NOMO-1 treated with dmso at 0.1 percent for 144 hours (cell line): ENCODE results near the gene TERT.
"Not testable (repeated sequence)": the region's sequence is repeated elsewhere in the genome, so short reads cannot be mapped to it uniquely, and the experiment has no call there.

Experiments used
- DNase-seq: peaks from one replicate; lab custom pipeline; 2025; ENCODE audit not compliant: unreplicated experiment; lab: John Stamatoyannopoulos, UW

TERT gene

DNA sequence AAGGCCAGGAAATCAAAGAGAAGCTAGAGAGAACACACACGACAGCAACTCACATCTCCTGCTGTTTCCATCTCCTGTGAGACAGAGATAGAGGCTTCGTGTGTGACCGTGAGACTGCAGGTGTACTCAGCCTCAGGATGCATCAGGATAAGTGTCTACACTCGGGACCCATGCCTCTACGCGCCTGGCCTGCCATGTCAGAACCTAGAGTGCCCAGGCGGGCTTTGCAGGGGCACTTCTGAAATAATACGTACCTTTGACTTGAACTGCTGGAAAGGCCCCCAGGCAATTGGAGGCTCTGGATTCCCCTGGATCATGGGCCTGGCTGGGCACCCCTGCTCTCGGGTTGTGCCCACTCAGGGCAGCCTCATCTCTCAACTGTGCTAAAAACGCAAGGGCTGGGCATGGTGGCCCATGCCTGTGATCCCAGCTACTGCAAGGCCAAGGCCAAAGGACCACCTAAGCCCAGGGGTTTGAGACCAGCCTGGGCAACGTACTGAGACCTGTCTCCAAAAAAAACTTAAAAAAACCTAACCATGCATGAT, 37.1 kb upstream of the TERT start:
- no peak for DNase-seq

DNA sequence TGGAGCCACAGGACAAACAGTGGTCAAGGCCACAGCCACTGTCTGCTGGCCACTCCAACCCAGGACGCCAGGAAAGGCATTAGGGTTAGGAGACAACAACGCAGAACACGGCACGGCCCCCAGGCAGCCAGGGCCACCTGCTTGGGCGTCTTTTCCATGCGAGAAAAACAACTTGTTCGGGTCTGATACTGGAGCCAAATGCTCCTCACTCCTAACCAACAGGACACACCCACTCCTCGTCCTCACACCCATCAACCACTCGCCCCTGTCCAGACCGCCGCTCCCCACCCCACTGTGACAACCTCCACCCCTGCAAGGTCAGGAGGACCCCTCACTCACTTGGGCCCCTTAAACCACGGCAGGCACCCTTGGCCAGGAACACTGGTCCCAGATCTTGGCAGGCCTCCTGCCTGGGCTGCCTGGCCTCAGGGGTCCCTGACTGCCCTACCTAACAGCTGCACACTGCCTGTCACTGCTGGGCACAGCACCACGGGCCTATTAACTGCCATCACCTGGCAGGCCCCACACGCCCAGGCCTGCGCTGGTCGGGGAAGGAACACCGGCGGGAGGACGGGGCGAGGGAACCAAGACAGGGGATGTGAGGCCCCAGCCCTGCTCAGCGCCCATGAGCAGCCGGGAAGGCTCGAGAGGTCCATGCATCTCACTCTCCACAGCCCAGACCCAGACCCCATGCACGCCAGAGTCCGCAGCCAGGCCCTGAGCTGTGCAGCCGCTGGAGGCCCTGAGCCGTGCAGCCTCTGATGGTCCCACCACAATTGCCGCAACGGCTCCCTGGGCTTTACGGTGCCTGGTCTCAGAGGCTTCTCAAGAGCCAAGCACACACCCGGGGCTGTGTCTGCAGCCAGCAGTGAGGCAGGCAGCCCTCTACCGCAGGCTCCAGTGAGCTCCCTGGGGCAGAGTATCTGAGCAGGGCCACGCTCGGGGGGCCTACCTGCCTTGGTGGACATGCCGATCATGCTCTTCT, 36.3 kb upstream of the TERT start:
- DNase-seq = no peak

DNA sequence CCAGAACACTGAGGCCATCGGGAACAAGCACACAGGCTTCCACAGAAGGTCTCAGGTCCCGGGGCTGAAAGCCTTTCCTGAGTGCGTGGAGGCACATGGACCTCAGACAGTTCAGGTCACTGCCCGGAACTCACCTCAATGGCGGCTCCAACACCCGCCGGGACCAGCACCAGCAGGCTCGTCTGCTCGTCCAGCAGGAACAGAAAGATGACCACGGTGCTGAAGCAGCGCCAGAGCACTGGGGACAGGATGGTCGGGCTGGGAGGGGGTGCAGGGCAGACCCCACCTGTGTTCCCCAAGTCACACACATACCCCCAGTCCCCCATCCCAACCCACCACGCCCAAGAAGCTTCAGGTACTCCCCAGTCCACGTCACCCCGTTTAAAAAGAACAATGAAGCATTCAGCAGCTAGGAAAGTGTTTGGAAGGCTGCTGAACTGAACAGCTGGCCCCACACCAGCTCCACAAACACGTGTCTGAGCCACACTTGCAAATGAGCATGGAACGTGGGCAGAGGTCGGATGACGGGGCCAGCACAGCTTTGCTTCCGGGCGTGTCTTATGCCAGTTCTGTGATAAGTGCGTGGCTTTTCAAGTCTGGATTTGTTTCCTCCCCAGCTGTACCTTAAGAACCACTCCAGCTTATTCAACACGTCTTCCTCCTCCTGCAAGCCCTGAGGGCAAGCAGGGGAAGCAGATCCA, 35.4 kb upstream of the TERT start:
- no peak for DNase-seq

DNA sequence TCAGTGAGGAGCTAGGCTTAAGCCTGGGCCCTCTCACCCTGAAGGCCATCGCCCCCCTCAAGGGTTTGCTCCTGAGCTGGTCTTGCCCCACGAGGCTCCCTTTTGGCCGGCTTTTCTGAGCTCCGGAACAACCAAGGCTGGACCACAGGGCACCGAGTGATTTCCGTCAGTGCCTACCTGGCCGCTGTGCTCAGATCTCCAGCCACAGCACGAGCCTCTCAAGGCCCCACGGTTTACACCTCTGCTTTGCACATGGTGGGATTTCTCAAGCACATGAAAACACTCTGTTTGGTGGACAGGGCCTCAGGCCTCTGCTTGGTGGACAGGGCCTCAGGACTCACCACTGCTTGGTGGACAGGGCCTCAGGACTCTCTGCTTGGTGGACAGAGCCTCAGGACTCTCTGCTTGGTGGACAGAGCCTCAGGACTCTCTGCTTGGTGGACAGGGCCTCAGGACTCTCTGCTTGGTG, 34.3 kb upstream of the TERT start:
- no peak for DNase-seq

DNA sequence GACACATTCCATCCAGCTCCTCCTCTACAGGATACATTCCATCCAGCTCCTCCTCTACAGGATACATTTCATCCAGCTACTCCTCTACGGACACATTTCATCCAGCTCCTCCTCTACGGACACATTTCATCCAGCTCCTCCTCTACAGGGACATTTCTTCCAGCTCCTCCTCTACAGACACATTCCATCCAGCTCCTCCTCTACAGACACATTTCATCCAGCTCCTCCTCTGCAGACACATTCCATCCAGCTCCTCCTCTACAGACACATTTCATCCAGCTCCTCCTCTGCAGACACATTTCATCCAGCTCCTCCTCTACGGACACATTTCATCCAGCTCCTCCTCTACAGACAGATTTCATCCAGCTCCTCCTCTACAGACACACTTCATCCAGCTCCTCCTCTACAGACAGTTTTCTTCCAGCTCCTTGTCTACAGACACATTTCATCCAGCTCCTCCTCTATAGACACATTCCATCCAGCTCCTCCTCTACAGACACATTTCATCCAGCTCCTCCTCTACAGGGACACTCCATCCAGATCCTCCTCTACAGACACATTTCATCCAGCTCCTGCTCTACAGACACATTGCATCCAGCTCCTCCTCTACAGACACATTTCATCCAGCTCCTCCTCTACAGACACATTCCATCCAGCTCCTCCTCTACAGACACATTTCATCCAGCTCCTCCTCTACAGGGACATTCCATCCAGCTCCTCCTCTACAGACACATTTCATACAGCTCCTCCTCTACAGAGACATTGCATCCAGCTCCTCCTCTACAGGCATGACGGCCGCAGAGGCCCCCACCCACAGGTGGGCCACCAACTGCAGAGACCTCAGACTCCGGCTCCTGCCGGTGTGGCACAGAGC, 33.6 kb upstream of the TERT start:
- not testable (repeated sequence) for DNase-seq

DNA sequence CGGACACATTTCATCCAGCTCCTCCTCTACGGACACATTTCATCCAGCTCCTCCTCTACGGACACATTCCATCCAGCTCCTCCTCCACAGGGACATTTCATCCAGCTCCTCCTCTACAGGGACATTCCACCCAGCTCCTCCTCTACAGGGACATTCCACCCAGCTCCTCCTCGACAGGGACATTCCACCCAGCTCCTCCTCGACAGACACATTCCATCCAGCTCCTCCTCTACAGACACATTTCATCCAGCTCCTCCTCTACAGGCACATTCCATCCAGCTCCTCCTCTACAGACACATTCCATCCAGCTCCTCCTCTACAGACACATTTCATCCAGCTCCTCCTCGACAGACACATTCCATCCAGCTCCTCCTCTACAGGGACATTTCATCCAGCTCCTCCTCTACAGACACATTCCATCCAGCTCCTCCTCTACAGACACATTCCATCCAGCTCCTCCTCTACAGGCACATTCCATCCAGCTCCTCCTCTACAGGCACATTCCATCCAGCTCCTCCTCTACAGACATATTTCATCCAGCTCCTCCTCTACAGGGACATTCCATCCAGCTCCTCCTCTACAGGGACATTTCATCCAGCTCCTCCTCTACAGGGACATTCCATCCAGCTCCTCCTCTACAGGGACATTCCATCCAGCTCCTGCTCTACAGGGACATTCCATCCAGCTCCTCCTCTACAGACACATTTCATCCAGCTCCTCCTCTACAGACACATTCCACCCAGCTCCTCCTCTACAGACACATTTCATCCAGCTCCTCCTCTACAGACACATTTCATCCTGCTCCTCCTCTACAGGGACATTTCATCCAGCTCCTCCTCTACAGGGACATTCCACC, 32.3 kb upstream of the TERT start:
- DNase-seq = not testable (repeated sequence)

DNA sequence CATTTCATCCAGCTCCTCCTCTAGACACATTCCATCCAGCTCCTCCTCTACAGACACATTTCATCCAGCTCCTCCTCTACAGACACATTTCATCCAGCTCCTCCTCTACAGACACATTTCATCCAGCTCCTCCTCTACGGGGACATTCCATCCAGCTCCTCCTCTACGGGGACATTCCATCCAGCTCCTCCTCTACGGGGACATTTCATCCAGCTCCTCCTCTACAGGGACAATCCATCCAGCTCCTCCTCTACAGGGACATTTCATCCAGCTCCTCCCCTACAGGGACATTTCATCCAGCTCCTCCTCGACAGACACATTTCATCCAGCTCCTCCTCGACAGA, 31.6 kb upstream of the TERT start:
- DNase-seq = not testable (repeated sequence)

DNA sequence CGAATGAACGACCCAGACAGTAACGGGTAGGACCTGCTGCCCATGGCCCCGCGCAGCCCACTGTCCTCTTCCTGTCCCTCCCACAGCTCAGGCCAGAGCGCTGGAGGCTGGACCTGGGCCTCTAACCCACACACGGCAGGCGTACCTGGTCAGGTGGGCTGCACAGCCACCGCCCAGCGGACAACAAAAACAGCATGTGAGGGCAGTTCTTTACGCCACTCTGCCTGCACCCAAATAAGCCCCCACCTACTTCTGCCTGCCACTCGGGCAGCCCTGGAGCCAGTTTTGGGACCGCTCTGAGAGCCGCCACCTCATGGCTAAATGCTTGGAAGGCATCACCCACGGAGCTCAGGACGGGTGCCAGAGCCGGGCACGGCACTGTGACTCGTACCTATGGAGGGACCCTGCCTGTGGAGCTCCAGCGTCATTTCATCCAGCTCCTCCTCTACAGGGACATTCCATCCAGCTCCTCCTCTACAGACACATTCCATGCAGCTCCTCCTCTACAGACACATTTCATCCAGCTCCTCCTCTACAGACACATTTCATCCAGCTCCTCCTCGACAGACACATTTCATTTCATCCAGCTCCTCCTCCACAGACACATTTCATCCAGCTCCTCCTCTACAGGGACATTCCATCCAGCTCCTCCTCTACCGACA, 31.1 kb upstream of the TERT start:
- no peak for DNase-seq

DNA sequence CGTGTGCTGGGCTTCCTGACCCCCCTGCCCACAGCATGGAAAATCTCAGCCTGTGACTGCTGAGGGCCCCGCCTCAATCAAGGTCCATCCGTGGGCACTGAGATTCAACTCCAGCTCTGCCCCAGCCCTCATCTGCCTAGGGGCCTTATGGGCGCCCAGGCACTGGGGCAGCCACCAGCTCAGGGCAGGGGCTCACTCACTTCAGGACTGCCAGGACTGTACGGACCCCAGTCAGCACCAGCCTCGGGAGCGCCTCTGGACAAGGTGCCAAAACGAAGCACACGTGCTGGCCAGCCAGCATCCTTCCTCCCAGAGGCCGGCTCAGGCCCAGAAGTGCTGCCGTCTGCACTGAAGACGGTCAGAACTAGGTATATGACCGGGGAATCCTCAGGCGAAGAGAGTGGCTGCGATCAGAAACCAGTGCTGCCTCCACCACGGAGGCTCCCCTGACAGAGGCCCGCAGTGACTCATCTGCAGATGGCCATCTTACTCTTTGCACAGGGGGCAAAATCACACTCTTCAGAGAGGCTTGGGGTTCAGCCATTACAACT, 30.4 kb upstream of the TERT start:
- DNase-seq = no peak

DNA sequence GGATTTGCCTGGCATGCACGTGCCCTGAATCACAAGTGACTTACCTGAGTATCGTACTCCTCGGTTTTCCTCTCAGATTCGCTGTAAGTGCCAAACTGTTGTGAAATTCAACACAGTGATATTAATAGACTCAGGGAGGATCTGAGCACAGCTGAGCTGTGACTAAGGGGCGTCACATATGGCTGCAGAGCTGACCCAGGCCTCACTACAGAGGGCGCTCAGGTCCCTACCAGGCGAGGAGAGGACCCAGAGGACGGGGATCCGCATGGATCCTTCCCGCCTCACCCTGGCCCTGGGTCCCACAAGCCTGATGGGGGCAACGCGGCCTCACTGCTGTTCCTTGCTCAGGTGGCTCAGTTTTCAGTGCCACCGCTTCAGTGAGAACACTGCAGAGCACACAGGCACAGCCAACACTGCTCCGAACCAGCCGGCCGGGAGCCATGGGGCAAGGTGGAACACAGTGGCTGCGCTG, 29.9 kb upstream of the TERT start:
- no peak for DNase-seq

DNA sequence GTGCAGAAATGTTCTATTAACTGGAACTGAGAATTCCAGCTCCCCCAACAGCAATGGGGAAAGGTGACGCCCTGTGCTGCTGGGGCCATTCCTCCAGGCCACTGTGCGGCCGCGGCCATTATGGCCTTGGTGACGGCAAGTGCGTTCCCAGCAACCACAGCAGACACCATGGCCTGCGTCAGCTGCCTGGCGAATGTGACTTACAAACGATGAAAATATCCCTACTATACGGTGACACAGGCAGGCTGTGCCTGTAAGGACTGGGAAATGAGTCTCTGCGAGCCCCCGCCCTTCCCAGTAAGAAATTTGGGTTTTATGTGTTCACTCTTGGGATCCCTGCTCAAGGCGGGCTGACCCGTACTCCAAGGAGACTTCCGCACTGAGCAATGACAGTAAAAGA, 29.4 kb upstream of the TERT start:
- no peak for DNase-seq

DNA sequence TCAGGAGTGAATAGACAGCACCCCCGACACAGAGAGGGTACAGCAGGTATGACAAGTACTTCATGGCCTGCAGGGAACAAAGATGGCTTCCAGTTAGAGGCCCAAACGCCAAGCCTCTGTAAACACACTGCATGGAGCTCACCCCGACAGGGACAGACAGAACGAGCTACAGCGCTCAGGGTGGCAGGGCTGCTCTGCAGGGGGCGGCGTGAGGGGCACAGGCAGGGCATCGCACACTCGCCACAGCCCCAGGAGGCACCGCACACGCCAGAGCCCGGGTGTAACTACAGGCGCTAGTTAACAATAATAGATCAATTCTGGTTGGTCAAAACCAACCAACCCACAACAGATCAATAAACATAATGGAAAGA, 28.9 kb upstream of the TERT start:
- no peak for DNase-seq

DNA sequence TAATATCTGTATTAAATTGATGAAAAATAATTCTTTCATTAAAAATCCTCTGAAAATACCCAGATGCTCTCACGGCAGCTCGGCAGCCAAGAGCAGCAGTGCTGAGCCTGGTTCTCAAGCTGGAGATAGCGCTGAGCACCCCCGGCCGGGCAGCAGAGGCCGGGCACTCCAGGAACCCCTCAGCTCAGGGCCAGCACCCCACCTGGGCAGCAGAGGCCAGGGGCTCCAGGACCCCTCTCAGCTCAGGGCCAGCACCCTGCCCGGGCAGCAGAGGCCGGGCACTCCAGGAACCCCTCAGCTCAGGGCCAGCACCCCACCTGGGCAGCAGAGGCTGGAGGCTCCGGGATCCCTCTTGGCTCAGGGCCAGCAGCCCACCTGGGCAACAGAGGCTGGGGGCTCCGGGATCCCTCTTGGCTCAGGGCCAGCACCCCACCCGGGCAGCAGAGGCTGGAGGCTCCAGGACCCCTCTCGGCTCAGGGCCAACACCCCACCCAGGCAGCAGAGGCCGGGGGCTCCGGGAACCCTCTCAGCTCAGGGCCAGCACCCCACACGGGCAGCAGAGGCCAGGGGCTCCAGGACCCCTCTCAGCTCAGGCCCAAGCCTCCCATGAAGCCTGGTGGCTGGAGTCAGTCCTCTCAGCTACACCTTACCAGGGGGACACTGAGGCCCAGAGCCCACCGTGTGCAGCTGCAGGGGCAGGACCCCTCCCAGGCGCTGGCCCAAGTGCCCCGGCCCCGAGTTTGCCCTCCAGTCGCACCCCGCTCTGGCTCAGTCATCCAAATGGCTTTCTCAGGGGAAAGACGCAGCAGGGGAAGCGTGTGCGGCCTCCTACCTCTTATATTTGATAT, 28.3 kb upstream of the TERT start:
- no peak for DNase-seq

DNA sequence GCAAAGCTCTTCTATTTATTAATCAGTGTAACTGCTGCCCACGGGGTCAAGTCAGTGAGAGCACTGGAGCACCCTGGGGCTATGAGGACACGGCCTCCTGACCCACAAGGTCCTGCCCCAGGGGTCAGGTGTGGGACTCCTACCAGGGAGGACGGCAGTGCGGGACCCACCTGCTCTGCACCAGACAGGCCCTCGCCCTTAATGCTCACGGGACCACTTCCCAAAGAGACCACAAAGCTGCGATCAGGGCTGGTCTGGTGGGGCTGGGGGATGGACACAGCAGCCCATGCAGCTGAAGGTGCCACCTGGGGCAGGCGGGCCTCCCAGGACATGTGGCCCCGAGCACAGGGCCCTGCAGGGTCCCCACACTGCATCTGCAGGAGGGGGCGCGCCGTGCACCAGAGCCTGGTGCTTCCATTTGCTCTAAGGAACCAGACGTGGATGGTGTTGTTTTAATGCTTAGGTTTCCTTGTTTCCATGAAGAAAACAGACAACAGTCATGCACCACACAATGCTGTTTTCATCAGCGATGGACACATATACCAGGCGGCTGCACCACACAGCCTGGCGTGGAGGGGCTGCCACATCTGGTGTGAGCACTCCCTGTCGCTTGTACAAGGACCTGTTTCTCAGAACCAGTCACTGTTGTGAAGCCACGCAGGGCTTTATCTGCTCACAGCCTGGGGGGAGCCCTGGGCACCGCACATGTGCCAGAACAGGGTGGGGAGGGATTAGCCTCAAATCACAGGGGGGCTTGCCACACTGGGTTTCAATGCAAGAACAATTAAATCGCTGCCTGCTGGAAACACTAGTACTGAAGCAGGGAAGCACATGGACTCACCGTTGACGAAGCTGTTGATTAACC, 27.4 kb upstream of the TERT start:
- no peak for DNase-seq

DNA sequence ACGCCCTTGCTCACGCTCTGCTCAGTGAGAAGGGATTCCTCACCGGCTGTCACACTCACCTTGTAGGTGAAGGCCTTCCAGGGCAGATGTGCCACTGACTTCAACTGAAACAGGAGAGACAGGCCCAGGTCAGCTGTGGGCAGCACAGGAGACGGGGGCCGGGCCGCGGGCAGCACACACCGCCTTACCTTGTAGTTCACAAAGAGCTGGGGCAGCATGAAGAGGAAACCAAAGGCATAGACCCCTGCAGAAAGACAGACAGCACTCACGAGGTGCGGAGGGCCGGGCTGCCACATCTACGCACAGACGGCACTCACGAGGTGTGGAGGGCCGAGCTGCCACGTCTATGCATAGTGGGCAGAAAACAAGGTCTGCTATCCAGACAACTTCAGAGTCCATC, 26.7 kb upstream of the TERT start:
- DNase-seq = no peak

DNA sequence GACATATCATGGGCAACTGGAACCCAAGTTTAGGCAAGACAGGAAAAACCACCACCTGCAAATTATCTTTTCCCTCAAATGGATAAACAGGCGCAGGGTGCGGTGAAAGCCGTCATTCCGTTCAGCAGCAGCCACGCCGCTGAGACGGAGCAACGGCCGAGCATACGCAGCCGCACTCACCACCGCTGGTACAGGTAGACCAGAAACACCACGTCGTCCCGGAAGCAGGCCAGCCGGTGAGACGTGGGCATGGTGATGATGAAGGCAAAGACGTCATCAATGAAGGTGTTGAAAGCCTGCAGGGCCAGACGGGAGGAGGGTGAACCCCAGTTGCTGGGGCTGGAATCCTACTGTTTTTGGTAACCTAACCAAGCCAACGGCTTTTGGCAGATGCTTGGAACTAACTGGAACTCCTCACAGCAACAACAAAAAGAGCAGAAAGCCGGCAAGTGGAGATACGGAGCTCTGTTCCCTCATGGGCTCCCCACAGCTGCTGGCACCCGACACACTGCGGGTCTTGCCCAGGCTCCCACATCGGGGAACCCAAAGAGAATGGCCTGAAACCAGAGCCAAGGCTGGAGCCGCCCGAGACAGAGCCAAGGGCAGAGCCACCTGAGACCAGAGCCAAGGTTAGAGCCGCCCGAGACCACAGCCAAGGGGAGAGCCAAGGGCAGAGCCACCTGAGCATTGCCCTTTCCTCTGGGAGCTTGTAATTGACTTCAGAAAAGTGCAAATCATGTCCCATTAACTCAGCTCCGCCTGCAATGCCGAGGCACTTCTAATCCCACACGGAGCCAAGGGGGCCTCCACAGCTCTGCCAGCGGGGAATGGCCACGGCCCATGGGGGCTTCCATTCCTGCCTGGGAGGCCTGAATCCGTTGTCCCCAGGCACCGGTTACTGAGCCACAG, 25.8 kb upstream of the TERT start:
- DNase-seq = no peak
